Kidney (tissue), 14 donors: ENCODE measurements around the gene ERBB4. TPM values are rescaled to one million over a fixed set of nuclear protein-coding genes. Genes with fewer than 3 reads are reported as not detected.

Experiments
- DNase-seq, 5 donors: peaks; one replicate each; pipeline ENCODE4 v3.0.0-alpha.2; 2013 to 2020
- FAIRE-seq: peaks from 2 replicates; lab custom pipeline; 2012; peaks lifted over from hg19 to GRCh38; lab: Jason Lieb, UNC
- H3K27ac ChIP-seq, 2 donors: one replicate each; pipeline ENCODE4 v1.7.0; 2013; ENCODE audit warnings: low read depth in 2 of 2, low read length in 2 of 2, inconsistent platforms in 1 of 2
- H3K27me3 ChIP-seq: one replicate; pipeline ENCODE4 v1.7.1; 2013; ENCODE audit warnings: low read length, inconsistent platforms; ENCODE audit not compliant: control insufficient read depth, insufficient read depth
- H3K36me3 ChIP-seq, 3 donors: one replicate each; pipeline versions ENCODE4 v1.7.0 to v1.7.1; 2013; ENCODE audit warnings: low read length in 3 of 3, control low read depth in 1 of 3, inconsistent platforms in 1 of 3; ENCODE audit not compliant: insufficient read depth in 3 of 3, control insufficient read depth in 2 of 3
- H3K4me1 ChIP-seq, 3 donors: one replicate each; pipeline versions ENCODE4 v1.7.0 to v1.7.1; 2013; ENCODE audit warnings: low read length in 3 of 3, inconsistent platforms in 1 of 3, low read depth in 1 of 3; ENCODE audit not compliant: control insufficient read depth in 2 of 3, insufficient read depth in 2 of 3
- H3K4me3 ChIP-seq, 3 donors: one replicate each; pipeline versions ENCODE4 v1.7.0 to v1.8.1; 2013; ENCODE audit warnings: low read length in 3 of 3, control low read depth in 1 of 3, inconsistent platforms in 1 of 3
- H3K9ac ChIP-seq, 3 donors: one replicate each; pipeline versions ENCODE4 v1.7.0 to v1.7.1; 2013; ENCODE audit warnings: low read length in 3 of 3, control low read depth in 1 of 3, inconsistent platforms in 1 of 3
- H3K9me3 ChIP-seq, 3 donors: one replicate each; pipeline versions ENCODE4 v1.7.0 to v1.7.1; 2013; ENCODE audit warnings: low read length in 3 of 3, control low read depth in 1 of 3, inconsistent platforms in 1 of 3; ENCODE audit not compliant: control insufficient read depth in 2 of 3, insufficient read depth in 1 of 3
- CTCF ChIP-seq: IDR thresholded peaks from 3 replicates; pipeline ENCODE4 v1.5.1; 2012; ENCODE audit warnings: mild to moderate bottlenecking, moderate library complexity, borderline replicate concordance; ENCODE audit not compliant: insufficient read depth; ENCODE audit errors: extremely low read depth
- intact Hi-C: fragments of 100-400 bp; cut with DNase I; formaldehyde crosslinking; loops from one replicate; pipeline ENCODE4 v1.11.1; 2022
- polyA plus RNA-seq: library from polyadenylated mRNA; stranded (reverse); fragments of 350-450 nt; fragmentation: Illumina TruSeq; extraction: RNeasy Lipid Tissue Mini Kit (QIAGEN cat#74804); gene quantifications from one replicate; pipeline ENCODE4 v1.2.3, GENCODE V29; 2014; ENCODE audit warnings: low read depth, low replicate concordance; ENCODE audit not compliant: insufficient read depth
- total RNA-seq: library from RNA; stranded (reverse); fragmentation: NEBNext Ultra II Directional; extraction: Animal tissue kit (Norgen Biotek cat#: 25700); gene quantifications from one replicate; pipeline ENCODE4 v1.2.1, GENCODE V29; 2021
- donor health status: control.
- donor health status: control.
- donor health status: control.
- donor health status: control.
- donor health status: control.
- donor health status: DM: yes; HTN: yes; CAD: no.
- donor health status: Normal renal cell carcinoma (clear cell type).

ERBB4 gene
- total and polyA plus RNA-seq, 2 donors from 2014 or later = 3.9 to 152 TPM

DNA sequence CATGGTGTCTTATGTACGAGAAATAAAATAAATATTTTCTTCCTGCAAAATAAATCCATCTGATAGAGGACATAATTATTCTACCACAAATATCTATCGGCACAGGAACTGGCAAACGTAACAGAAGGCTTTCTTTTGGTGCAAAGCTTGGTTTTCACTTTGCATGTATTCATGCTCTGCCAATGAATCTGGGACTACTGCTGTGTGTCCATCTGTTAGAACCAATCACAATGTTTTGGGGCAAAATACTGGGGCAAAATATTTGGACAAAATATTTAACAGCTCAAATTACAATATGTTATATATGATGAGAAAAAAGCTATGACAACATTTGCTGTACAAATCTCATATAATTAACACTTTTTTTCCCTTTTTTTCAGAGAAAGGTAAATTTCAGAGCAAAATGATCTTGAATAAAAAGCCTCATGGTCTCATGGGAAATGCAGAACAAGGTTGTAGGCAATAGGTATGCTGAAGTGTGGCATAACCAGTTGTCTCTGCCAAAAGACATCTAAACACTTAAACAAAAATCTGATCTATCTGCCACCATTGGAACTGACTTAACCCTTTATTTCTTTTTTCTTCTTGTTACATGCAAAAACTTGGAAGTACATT lies 1059.0 kb downstream of the ERBB4 start:
- Histone ChIP-seq H3K9me3 (no peaks in the 10 kb centered on the region), H3K4me3 (no peak overlapping the region), H3K9ac (no peak overlapping the region), H3K36me3 (no peaks in the 10 kb centered on the region), H3K4me1 (no peaks in the 10 kb centered on the region), H3K27me3 (no peaks in the 10 kb centered on the region), H3K27ac (no peak overlapping the region)
- no peak for TF ChIP-seq CTCF
- no peak for FAIRE-seq
- intact Hi-C loops = no loop called here
- DNase-seq = no peak

DNA sequence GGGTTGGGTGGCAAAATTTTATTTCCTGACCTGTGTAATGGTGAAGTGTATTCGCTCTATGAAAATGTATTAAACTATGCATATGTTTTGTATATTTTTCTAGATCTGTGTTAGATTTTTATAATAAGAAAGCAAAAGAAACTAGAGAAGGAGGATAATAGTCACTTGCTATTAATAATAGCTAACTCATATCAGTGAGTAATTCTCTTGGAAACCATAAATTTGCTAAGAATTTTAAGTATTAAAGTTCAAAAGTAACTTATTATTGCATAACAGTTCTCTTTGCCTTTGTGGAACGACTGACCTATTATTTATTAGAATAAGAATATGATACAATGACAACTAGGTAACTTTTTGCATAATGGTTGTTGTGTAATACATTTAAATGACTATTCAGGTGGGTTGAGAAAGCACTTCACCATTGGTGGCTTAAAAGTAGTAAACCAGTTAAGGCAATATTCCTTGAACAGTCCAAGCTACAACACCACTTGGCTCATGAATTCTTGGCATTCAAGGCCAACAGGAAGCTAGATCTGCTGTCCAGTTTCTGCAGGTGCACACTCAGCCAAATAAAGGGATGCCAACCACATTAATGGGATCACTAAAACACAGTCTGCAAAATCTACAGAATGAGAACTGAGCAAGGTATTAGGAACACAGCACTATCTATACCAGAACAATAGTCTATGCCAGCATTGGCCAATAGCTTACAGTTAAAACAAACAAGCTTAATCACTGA lies 1060.9 kb downstream of the ERBB4 start:
- H3K4me3 ChIP-seq = no peak overlapping the region
- H3K9ac ChIP-seq = no peak overlapping the region
- no peaks in the 10 kb centered on the region for H3K4me1 ChIP-seq
- FAIRE-seq (no peak), DNase-seq (no peak)
- no peak overlapping the region for H3K27ac ChIP-seq
- no peaks in the 10 kb centered on the region for H3K27me3 ChIP-seq
- TF ChIP-seq CTCF = no peak
- no peaks in the 10 kb centered on the region for H3K9me3 ChIP-seq
- intact Hi-C loops = no loop called here
- no peaks in the 10 kb centered on the region for H3K36me3 ChIP-seq

DNA sequence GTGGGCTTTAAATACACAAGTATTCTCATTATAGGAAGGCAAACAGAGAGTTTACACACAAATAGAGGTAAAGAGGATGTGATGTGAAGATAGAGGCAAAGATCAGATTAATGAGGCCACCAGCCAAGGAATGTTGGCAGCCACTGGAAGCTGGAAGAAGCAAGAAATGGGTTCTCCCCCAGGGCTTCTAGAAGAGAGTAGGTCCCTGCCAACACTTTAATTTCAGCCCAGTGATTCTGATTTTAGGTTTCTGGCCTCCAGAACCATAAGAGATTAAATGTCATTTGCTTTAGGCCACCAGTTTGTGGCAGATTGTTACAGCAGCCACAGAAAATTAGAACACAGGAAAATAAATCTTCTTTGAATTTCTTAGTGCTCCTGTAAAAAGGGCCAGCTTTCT lies 1065.5 kb downstream of the ERBB4 start:
- Histone ChIP-seq H3K27ac (no peak overlapping the region), H3K4me3 (no peak overlapping the region), H3K4me1 (no peaks in the 10 kb centered on the region), H3K27me3 (no peaks in the 10 kb centered on the region), H3K36me3 (no peaks in the 10 kb centered on the region), H3K9me3 (no peaks in the 10 kb centered on the region), H3K9ac (no peak overlapping the region)
- FAIRE-seq (no peak), DNase-seq (no peak)
- intact Hi-C loops = no loop called here
- no peak for TF ChIP-seq CTCF
